MCF 10A (cell line): ENCODE measurements around the gene EXO1. TPM values are rescaled to one million over a fixed set of nuclear protein-coding genes. Genes with fewer than 3 reads are reported as not detected.

ENCODE experiments used
- BruUV-seq: library from RNA; stranded (reverse); fragments of 400-500 nt; replicated peaks from 2 replicates; lab custom pipeline; 2021; lab: Mats Ljungman, UMichigan
- CTCF ChIA-PET: fragments of 300-600 bp; sonication (Branson Sonifier 250); formaldehyde crosslinking; extraction: SDS; loops from one replicate; lab custom pipeline; 2021; ENCODE audit warnings: antibody characterized with exemption, inconsistent platforms; lab: Yijun Ruan, JAX
- POLR2A ChIA-PET: fragments of 300-600, 350-650 bp; sonication (Branson Sonifier 250); formaldehyde crosslinking; extraction: SDS; loops from one replicate; lab custom pipeline; 2020; ENCODE audit warnings: antibody characterized with exemption, inconsistent platforms; lab: Yijun Ruan, JAX
- DNase-seq: peaks from one replicate; pipeline ENCODE4 v3.0.0-alpha.2; 2018; ENCODE audit not compliant: unreplicated experiment
- H3K27ac Mint-ChIP-seq: one replicate; pipeline ENCODE4 v1.8.0; 2022; ENCODE audit warnings: mild to moderate bottlenecking, low read depth, mixed read lengths; ENCODE audit not compliant: unreplicated experiment
- H3K27me3 Mint-ChIP-seq: one replicate; pipeline ENCODE4 v1.8.0; 2022; ENCODE audit warnings: mixed read lengths; ENCODE audit not compliant: insufficient read depth, unreplicated experiment
- H3K36me3 Mint-ChIP-seq: one replicate; pipeline ENCODE4 v1.8.0; 2022; ENCODE audit warnings: mild to moderate bottlenecking, moderate library complexity, mixed read lengths; ENCODE audit not compliant: insufficient read depth, unreplicated experiment
- H3K4me1 Mint-ChIP-seq: one replicate; pipeline ENCODE4 v1.8.0; 2022; ENCODE audit warnings: mixed read lengths; ENCODE audit not compliant: insufficient read depth, unreplicated experiment
- H3K4me3 Mint-ChIP-seq: one replicate; pipeline ENCODE4 v1.8.0; 2022; ENCODE audit warnings: mild to moderate bottlenecking, moderate library complexity, mixed read lengths; ENCODE audit not compliant: unreplicated experiment
- H3K9me3 Mint-ChIP-seq: one replicate; pipeline ENCODE4 v1.8.0; 2022; ENCODE audit warnings: mixed read lengths; ENCODE audit not compliant: unreplicated experiment
- intact Hi-C: fragments of 100-400 bp; cut with micrococcal nuclease; formaldehyde crosslinking; loops from 2 replicates; pipeline ENCODE4 v1.14.1; 2022
- total RNA-seq: library from RNA; stranded (reverse); gene quantifications from 2 replicates; pipeline ENCODE4 v1.2.3, GENCODE V29; 2022
- TF ChIP-seq, protein P1 (sequence below): fragments of 200-600 bp; IDR thresholded peaks from one replicate; pipeline ENCODE4 v1.8.0; 2022; ENCODE audit warnings: antibody characterized with exemption, mild to moderate bottlenecking; ENCODE audit not compliant: unreplicated experiment

Gene EXO1
- total RNA-seq, 1 experiment from 2014 or later = 17.5 TPM

DNA sequence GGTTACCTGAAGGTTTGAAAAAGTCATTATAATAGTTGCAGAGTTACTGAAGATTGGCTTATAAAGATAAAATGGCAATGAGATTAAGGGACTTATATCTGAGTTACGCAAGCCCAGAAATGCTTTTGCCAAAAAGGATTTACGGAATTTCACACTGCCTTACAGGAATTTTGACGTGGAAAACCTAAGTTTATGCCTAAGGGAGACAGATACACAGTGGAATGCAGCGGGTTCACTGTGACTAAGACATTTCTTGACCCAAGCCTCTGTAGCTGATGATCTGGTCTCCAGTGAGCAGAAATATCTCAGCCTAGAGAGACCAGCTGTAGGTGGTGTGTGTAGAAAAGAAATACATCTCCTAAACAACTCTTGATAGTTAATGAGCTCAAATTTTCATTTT is 10.1 kb upstream of the EXO1 start:
- Mint-ChIP-seq H3K27me3 (no peaks in the 10 kb centered on the region), H3K4me1 (peaks cover 22% of the 10 kb centered on the region), H3K27ac (peak overlapping the region; percentile 33), H3K4me3 (no peak overlapping the region), H3K36me3 (no peaks in the 10 kb centered on the region), H3K9me3 (no peaks in the 10 kb centered on the region)
- POLR2A ChIA-PET = interaction anchor here (0.6 to 2.4 kb wide), 15 partner anchors 9 to 319 kb away, joined by 3 to 22 read pairs (median 4); partner anchors contain the start of genes CHML, EXO1, KMO and OPN3
- intact Hi-C loops = loop anchor here (10.0 kb wide), 1 partner anchor 953 kb away; no protein-coding TSS in a partner anchor
- peak; percentile 76 for DNase-seq
- no TSS peak for BruUV-seq
- CTCF ChIA-PET = interaction anchor here (0.6 to 9.9 kb wide), 18 partner anchors 10 to 332 kb away, joined by 3 to 110 read pairs (median 4); partner anchors contain the start of gene EXO1
- TF ChIP-seq, protein P1, sequence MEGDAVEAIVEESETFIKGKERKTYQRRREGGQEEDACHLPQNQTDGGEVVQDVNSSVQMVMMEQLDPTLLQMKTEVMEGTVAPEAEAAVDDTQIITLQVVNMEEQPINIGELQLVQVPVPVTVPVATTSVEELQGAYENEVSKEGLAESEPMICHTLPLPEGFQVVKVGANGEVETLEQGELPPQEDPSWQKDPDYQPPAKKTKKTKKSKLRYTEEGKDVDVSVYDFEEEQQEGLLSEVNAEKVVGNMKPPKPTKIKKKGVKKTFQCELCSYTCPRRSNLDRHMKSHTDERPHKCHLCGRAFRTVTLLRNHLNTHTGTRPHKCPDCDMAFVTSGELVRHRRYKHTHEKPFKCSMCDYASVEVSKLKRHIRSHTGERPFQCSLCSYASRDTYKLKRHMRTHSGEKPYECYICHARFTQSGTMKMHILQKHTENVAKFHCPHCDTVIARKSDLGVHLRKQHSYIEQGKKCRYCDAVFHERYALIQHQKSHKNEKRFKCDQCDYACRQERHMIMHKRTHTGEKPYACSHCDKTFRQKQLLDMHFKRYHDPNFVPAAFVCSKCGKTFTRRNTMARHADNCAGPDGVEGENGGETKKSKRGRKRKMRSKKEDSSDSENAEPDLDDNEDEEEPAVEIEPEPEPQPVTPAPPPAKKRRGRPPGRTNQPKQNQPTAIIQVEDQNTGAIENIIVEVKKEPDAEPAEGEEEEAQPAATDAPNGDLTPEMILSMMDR = no peak

DNA sequence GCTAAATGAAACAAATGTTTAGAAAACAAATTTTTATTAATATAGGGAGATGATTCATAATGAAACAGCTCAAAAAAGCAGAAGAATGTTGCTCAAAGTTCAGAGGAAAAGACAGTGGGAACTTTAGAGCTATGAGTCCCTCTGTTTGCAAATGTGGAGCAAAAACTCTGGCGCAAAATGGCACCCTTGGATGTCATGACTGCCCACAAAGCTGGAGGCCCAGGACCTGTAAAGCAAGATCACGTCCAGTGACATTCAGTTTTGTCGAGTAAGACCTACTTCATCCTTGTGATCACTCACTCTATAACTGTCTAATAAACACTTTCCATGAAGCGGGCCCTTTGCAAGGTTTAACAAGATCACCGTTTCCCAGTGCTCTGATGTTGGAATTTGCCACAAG is 9.1 kb upstream of the EXO1 start:
- intact Hi-C loops = loop anchor here (10.0 kb wide), 1 partner anchor 954 kb away; no protein-coding TSS in a partner anchor
- Mint-ChIP-seq H3K4me3 (no peak overlapping the region), H3K27me3 (no peaks in the 10 kb centered on the region), H3K27ac (no peak overlapping the region), H3K36me3 (no peaks in the 10 kb centered on the region), H3K4me1 (peaks cover 22% of the 10 kb centered on the region), H3K9me3 (no peaks in the 10 kb centered on the region)
- no TSS peak for BruUV-seq
- POLR2A ChIA-PET = interaction anchor here (0.6 to 2.4 kb wide), 15 partner anchors 8 to 320 kb away, joined by 3 to 22 read pairs (median 3); partner anchors contain the start of gene EXO1
- DNase-seq = no peak
- TF ChIP-seq, protein P1 = no peak
- CTCF ChIA-PET = interaction anchor here (0.5 to 9.9 kb wide), 16 partner anchors 9 to 319 kb away, joined by 3 to 110 read pairs (median 4); partner anchors contain the start of gene EXO1

GRCh38 chr1:241839369-241839979 is 8.5 kb upstream of the EXO1 start:
- Mint-ChIP-seq H3K4me3 (no peak overlapping the region), H3K9me3 (no peaks in the 10 kb centered on the region), H3K36me3 (no peaks in the 10 kb centered on the region), H3K4me1 (peaks cover 22% of the 10 kb centered on the region), H3K27me3 (no peaks in the 10 kb centered on the region), H3K27ac (no peak overlapping the region)
- ChIA-PET CTCF (interaction anchor here (0.6 to 9.9 kb wide), 9 partner anchors 8 to 309 kb away, joined by 3 to 110 read pairs (median 5); partner anchors contain the start of gene EXO1), POLR2A (interaction anchor here (0.8 to 2.4 kb wide), 7 partner anchors 8 to 321 kb away, joined by 3 to 22 read pairs (median 6); partner anchors contain the start of genes EXO1 and FH)
- DNase-seq = peak; percentile 31
- no TSS peak for BruUV-seq
- TF ChIP-seq, protein P1 = no peak
- intact Hi-C loops = loop anchor here (10.0 kb wide), 1 partner anchor 955 kb away; no protein-coding TSS in a partner anchor

DNA sequence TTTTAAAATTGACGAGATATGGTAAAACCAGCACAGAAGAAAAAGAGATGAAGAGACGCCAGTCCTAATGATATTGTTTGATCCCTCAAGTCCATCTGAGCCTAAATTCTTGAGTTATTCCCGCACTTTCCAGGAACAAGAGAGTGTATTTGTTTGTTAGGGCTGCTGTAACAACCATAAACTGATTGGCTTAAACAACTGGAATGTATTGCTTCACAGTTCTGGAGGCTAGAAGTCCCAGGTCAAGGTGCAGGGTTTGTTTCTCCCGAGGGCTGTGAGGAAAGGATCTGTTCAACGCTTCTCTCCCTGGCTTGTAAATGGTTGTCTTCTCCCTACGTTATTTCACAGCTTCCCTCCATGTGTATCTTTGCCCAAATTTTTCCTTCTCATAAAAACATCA is 7.8 kb upstream of the EXO1 start:
- no peaks in the 10 kb centered on the region for H3K9me3 Mint-ChIP-seq
- ChIA-PET POLR2A (interaction anchor here (1.1 kb wide), 1 partner anchor 320 kb away, joined by 3 read pairs; the partner anchor contains the start of gene FH), CTCF (interaction anchor here (2.2 to 9.9 kb wide), 3 partner anchors 7 to 310 kb away, joined by 5 to 110 read pairs (median 18); partner anchors contain the start of gene EXO1)
- no peaks in the 10 kb centered on the region for H3K36me3 Mint-ChIP-seq
- H3K27me3 Mint-ChIP-seq = no peaks in the 10 kb centered on the region
- no peak overlapping the region for H3K4me3 Mint-ChIP-seq
- TF ChIP-seq, protein P1 = no peak
- no peak overlapping the region for H3K27ac Mint-ChIP-seq
- no TSS peak for BruUV-seq
- intact Hi-C loops = no loop called here
- DNase-seq = no peak
- H3K4me1 Mint-ChIP-seq = peaks cover 22% of the 10 kb centered on the region
